Adrenal gland (tissue), 12 donors: ENCODE data around the gene MTHFD1L. TPM values are rescaled to one million over a fixed set of nuclear protein-coding genes. Genes with fewer than 3 reads are reported as not detected.

Experiments used
- DNase-seq, 7 donors: peaks; one replicate each; pipeline ENCODE4 v3.0.0-alpha.2; 2019 to 2020
- H3K27ac ChIP-seq, 5 donors: fragments of 200-600 bp; sonication (generic) in 4 of 5; 1 replicate in 3 of 5; 2 replicates in 2 of 5; pipeline versions ENCODE4 v1.5.1 to v1.8.0; 2016 to 2020; ENCODE audit warnings: mild to moderate bottlenecking in 1 of 5
- H3K27me3 ChIP-seq: fragments of 200-600 bp; 2 replicates; pipeline ENCODE4 v1.8.0; 2021
- H3K36me3 ChIP-seq, 2 donors: fragments of 200-600 bp; replicated peaks in 1 of 2; 1 replicate in 1 of 2; 2 replicates in 1 of 2; pipeline versions ENCODE4 v1.5.1 to v1.8.0; 2018 to 2022
- H3K4me1 ChIP-seq, 2 donors: fragments of 200-600 bp; replicated peaks in 1 of 2; 1 replicate in 1 of 2; 2 replicates in 1 of 2; pipeline versions ENCODE4 v1.5.1 to v1.8.0; 2018 to 2021
- H3K4me3 ChIP-seq, 4 donors: fragments of 200-600 bp; sonication (generic) in 3 of 4; one replicate each; pipeline ENCODE4 v1.5.1; 2016 to 2018
- H3K9me3 ChIP-seq, 3 donors: fragments of 200-600 bp; sonication (generic) in 1 of 3; replicated peaks in 1 of 3; 1 replicate in 2 of 3; 2 replicates in 1 of 3; pipeline versions ENCODE4 v1.5.1 to v1.8.0; 2016 to 2021
- CTCF ChIP-seq, 6 experiments: fragments of 450-650 bp in 4 of 6; fragments of 200-600 bp in 2 of 6; sonication (generic) in 1 of 6; IDR thresholded peaks; 1 replicate in 5 of 6; 2 replicates in 1 of 6; pipeline versions ENCODE4 v1.5.1 to v1.8.0; 2016 to 2021; ENCODE audit warnings: antibody characterized with exemption in 6 of 6, mild to moderate bottlenecking in 2 of 6, moderate library complexity in 1 of 6
- POLR2A ChIP-seq, 2 donors: fragments of 450-650 bp; IDR thresholded peaks; one replicate each; pipeline ENCODE4 v1.6.1; 2017; ENCODE audit warnings: antibody characterized with exemption in 2 of 2, mild to moderate bottlenecking in 2 of 2, moderate library complexity in 1 of 2
- WGBS, 4 donors: extraction: QIAGEN DNeasy Blood & Tissue Kit in 2 of 4; methylation state at CpG; one replicate each; pipeline versions ENCODE4 v1.1.5 to v1.1.7; 2013 to 2017; 5-methylcytosine and 5-hydroxymethylcytosine counted together
- intact Hi-C, 2 donors: fragments of 100-400 bp; cut with DNase I; formaldehyde crosslinking; loops; one replicate each; pipeline versions ENCODE4 v1.14.1 to v1.15.0; 2022 to 2023
- polyA plus RNA-seq, 3 donors: library from polyadenylated mRNA; stranded (reverse); fragments of 200-250 nt in 2 of 3; fragments of 350-450 nt in 1 of 3; fragmentation: Illumina TruSeq in 1 of 3; extraction: RNeasy Lipid Tissue Mini Kit (QIAGEN cat#74804) in 1 of 3; gene quantifications; one replicate each; pipeline ENCODE4 v1.2.3, GENCODE V29; 2013 to 2014
- total RNA-seq, 9 donors: library from RNA; depleted of rRNA in 4 of 9; stranded (reverse); fragments of >200 nt in 4 of 9; fragments of 120-200 nt in 1 of 9; fragmentation: NEBNext Ultra II Directional in 1 of 9; extraction: Animal tissue kit (Norgen Biotek cat#: 25700) in 1 of 9; gene quantifications; one replicate each; pipeline versions ENCODE4 v1.1.0 to v1.2.4, GENCODE V29; 2013 to 2023
- donor health status: healthy with polysubstance abuse.
- donor health status: Bipolar disorder and iron deficiency.
- donor health status: DM: yes; HTN: yes; CAD: no.
- donor health status: DM: no; HTN: no; CAD: no.
- donor health status: DM: no; HTN: no; CAD: no.
- donor health status: DM: yes; HTN: yes; CAD: no.

The MTHFD1L gene
- total and polyA plus RNA-seq, 12 donors, result 8.5 to 28.8 (median 18.1) TPM

GRCh38 chr6:151140767-151141166 lies 275.3 kb downstream of the MTHFD1L start:
- intact Hi-C loops, result no loop called here
- Histone ChIP-seq H3K27ac (peak overlapping the region in 2 of 5 donors; percentile 42 to 66), H3K4me3 (no peak overlapping the region), H3K4me1 (peaks cover 0 to 8% of the 10 kb centered on the region in 2 donors), H3K27me3 (no peaks in the 10 kb centered on the region), H3K36me3 (no peaks in the 10 kb centered on the region), H3K9me3 (no peaks in the 10 kb centered on the region)
- no peak for DNase-seq
- no peak for TF ChIP-seq CTCF (IDR thresholded peaks at IDR 0.05)
- no peak for TF ChIP-seq POLR2A (IDR thresholded peaks at IDR 0.05)
- 76 to 87% (median 84%) methylated on average over 3 of the region's 3 CpGs for WGBS, 4 donors

GRCh38 chr6:151141685-151142084 lies 276.2 kb downstream of the MTHFD1L start:
- Histone ChIP-seq H3K36me3 (no peaks in the 10 kb centered on the region), H3K27ac (peak overlapping the region in 2 of 5 donors; percentile 42 to 66), H3K4me1 (peaks cover 0 to 8% of the 10 kb centered on the region in 2 donors), H3K9me3 (no peaks in the 10 kb centered on the region), H3K4me3 (no peak overlapping the region), H3K27me3 (no peaks in the 10 kb centered on the region)
- 67 to 77% (median 71%) methylated on average over 5 of the region's 5 CpGs for WGBS, 4 donors
- peak in 6 of 7 donors; percentile 16 to 75 (median 32) for DNase-seq
- intact Hi-C loops, result no loop called here
- TF ChIP-seq POLR2A (IDR thresholded peaks at IDR 0.05) (no peak), CTCF (IDR thresholded peaks at IDR 0.05) (no peak)

GRCh38 chr6:151142676-151143075 lies 277.2 kb downstream of the MTHFD1L start:
- H3K4me1 ChIP-seq, result peaks cover 0 to 8% of the 10 kb centered on the region in 2 donors
- H3K9me3 ChIP-seq, result no peaks in the 10 kb centered on the region
- H3K27me3 ChIP-seq, result no peaks in the 10 kb centered on the region
- 84 to 93% (median 89%) methylated on average over 5 of the region's 5 CpGs for WGBS, 4 donors
- TF ChIP-seq POLR2A (IDR thresholded peaks at IDR 0.05), result no peak
- no peak for TF ChIP-seq CTCF (IDR thresholded peaks at IDR 0.05)
- peak overlapping the region in 2 of 5 donors; percentile 11 to 49 for H3K27ac ChIP-seq
- H3K36me3 ChIP-seq, result no peaks in the 10 kb centered on the region
- intact Hi-C loops, result no loop called here
- DNase-seq, result no peak
- H3K4me3 ChIP-seq, result no peak overlapping the region

- no peaks in the 10 kb centered on the region for H3K9me3 ChIP-seq
- intact Hi-C loops, result no loop called here
- peak overlapping the region in 2 of 5 donors; percentile 9 to 49 for H3K27ac ChIP-seq
- H3K27me3 ChIP-seq, result no peaks in the 10 kb centered on the region
- H3K36me3 ChIP-seq, result no peaks in the 10 kb centered on the region
- TF ChIP-seq CTCF (IDR thresholded peaks at IDR 0.05) (no peak), POLR2A (IDR thresholded peaks at IDR 0.05) (no peak)
- peak in 1 of 7 donors; percentile 20 for DNase-seq
- WGBS, 4 donors, result 44 to 73% (median 55%) methylated on average over 4 of the region's 4 CpGs
- H3K4me1 ChIP-seq, result peaks cover 0 to 8% of the 10 kb centered on the region in 2 donors
- no peak overlapping the region for H3K4me3 ChIP-seq
Observed at GRCh38 chr6:151143337-151143736, 277.8 kb downstream of the MTHFD1L start.
